Measurements from ENCODE around the gene SLC38A8.

The SLC38A8 gene

DNA sequence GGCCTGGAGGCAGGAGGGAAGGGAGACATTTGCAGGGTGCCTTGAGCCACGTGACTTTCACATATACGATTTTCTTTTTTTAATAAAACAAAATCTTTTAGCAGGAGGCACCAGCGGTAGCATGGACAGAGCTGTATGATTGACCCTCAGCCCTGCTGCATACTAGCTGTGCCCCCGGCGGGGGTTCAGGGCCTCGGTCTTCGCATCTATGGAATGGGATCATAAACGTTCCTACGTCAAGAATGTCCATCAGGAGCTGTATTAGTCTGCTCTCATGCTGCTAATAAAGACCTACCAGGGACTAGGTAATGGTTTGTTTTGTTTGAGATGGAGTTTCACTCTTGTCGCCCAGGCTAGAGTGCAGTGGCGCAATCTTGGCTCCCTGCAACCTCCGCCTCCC is 27.2 kb downstream of the SLC38A8 start:
- TF ChIP-seq, protein P1, sequence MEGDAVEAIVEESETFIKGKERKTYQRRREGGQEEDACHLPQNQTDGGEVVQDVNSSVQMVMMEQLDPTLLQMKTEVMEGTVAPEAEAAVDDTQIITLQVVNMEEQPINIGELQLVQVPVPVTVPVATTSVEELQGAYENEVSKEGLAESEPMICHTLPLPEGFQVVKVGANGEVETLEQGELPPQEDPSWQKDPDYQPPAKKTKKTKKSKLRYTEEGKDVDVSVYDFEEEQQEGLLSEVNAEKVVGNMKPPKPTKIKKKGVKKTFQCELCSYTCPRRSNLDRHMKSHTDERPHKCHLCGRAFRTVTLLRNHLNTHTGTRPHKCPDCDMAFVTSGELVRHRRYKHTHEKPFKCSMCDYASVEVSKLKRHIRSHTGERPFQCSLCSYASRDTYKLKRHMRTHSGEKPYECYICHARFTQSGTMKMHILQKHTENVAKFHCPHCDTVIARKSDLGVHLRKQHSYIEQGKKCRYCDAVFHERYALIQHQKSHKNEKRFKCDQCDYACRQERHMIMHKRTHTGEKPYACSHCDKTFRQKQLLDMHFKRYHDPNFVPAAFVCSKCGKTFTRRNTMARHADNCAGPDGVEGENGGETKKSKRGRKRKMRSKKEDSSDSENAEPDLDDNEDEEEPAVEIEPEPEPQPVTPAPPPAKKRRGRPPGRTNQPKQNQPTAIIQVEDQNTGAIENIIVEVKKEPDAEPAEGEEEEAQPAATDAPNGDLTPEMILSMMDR (IDR thresholded peaks at IDR 0.05; ENCODE audit: low read length, missing control alignments): no peak
- H3K4me3 ChIP-seq (replicated peaks; ENCODE audit: low read depth, low read length): no peak overlapping the region
- no peak for DNase-seq (ENCODE audit: low read depth)

DNA sequence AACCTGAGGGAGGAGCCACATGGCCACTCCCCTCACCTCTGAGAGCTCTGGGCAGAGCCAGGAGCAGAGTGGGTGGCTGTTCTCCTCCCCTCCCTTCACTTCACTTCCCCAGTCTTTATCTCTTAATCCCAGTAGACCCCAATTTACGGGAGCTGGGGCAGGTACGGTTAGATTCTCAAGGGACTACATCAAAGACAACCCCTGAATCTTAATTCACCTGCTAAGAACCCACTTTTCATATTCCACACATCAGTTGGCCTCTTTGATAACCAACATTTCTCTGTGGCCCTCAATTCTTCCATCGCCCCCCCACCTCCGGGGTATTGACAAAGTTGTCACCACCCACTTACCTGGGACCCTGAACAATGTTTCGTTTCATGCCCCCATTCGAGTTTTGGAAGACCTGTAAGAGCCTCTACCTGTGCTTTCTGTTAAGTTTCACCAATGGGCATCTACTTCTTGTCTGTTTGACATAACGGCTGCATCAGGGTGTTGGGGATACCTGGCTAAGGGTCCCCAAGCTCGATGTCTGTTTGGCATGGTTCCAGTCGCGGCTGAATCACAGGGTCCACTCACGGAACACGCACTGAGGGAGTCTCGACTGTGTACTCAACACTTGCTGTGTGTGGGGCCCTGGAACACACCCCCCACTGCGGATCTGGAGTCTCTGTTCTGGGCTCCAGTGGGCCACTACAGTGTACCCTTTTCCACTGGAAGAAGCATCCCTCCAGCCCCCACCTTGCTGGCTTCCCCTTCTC is 27.8 kb downstream of the SLC38A8 start:
- DNase-seq (ENCODE audit: low read depth): no peak
- TF ChIP-seq, protein P1 (IDR thresholded peaks at IDR 0.05; ENCODE audit: low read length, missing control alignments): no peak
- H3K4me3 ChIP-seq (replicated peaks; ENCODE audit: low read depth, low read length): no peak overlapping the region

DNA sequence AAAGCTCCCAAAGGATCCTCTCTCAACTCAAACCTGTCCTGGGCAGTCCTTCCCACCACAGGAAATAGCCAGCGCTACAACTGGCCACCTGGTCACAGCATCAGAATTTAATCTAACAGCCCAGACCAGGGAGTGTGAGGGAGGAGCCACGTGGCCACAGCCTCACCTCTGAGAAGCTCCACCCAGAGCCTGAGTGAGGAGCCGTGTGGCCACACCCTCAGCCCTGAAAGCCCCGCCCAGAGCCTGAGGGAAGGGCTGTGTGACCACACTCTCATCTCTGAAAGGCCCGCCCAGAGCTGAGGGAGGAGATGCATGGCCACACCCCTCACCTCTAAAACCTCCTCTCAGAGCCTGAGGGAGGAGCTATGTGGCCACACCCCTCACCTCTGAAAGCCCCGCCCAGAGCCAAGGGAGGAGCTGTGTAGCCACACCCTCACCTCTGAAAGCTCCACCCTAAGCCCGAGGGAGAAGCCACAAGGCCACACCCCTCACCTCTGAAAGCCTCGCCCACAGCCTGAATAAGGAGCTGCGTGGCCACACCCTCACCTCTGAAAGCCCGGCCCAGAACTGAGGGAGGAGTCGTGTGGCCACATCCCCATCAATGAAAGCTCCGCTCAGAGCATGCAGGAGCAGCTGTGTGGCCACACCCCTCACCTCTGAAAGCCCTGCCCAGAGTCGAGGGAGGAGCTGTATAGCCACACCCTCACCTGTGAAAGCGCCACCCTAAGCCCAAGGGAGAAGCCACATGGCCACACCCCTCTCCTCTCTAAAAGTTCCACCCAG is 28.6 kb downstream of the SLC38A8 start:
- no peak overlapping the region for H3K4me3 ChIP-seq (replicated peaks; ENCODE audit: low read depth, low read length)
- TF ChIP-seq, protein P1 (IDR thresholded peaks at IDR 0.05; ENCODE audit: low read length, missing control alignments): no peak
- peak; percentile 29 for DNase-seq (ENCODE audit: low read depth)

DNA sequence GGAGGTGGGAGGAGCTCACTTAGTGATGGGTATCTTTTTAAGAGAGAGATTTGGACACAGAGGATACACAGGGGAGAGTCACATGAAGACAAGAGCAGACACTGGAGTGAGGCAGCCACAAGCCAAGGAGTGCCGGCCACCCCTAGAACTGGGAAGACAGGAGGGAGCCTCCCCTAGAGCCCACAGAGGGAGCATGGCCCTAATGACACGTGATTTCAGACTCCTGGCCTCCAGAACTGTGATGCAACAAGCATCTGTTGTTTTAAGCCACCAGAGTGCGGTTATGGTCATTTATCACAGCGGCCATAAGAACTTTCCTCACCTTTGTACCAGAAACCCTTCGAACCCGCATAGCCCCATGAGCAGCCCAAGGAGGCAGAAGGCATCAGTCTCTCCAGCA is 33.3 kb downstream of the SLC38A8 start:
- no peak for DNase-seq (ENCODE audit: low read depth)
- no peak overlapping the region for H3K4me3 ChIP-seq (replicated peaks; ENCODE audit: low read depth, low read length)
- TF ChIP-seq, protein P1 (IDR thresholded peaks at IDR 0.05; ENCODE audit: low read length, missing control alignments): no peak

DNA sequence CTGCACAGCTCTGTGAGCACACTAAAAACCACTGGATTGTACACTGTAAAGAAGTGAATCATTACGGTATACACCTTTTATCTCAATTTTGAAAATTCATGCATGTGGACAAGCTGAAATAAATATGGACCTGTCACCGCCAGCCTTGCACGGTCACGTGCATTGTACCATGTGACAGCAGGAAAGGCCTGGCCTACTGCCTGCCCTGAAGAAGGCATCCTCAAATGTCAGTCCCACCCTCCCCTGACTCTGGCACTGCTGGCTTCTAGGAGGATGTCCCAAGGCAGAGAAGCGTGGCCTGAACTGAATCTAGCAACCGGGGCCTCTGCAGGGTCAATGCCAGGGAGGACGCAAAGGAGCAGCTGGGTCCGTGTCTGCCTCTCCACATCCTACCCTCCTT is 34.6 kb downstream of the SLC38A8 start:
- H3K4me3 ChIP-seq (replicated peaks; ENCODE audit: low read depth, low read length): no peak overlapping the region
- TF ChIP-seq, protein P1 (IDR thresholded peaks at IDR 0.05; ENCODE audit: low read length, missing control alignments): no peak
- DNase-seq (ENCODE audit: low read depth): no peak

DNA sequence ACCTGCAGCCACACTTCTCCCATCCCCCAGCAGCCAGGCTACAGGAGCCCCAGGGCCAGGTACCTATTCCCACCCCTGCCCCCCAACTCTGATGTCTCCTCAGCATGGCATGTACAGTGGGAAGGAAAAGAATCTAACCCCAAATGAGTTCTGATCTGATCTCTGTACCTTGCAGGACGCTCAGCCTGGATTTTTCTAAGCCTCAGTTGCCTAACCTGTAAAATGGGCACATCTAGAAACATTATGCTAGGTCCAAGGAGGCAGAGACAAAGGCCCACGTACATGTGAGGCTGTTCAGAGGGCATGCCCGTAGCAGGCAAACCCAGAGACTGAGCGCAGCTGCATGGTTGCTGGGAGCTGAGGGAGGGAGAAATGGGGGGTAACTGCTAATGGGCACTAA is 35.1 kb downstream of the SLC38A8 start:
- H3K4me3 ChIP-seq (replicated peaks; ENCODE audit: low read depth, low read length): no peak overlapping the region
- TF ChIP-seq, protein P1 (IDR thresholded peaks at IDR 0.05; ENCODE audit: low read length, missing control alignments): no peak
- no peak for DNase-seq (ENCODE audit: low read depth)
